ENCODE results near the gene TUBA4A. TPM values are rescaled to one million over a fixed set of nuclear protein-coding genes. Genes with fewer than 3 reads are reported as not detected.

TUBA4A gene
- total RNA-seq, 1 experiment from 2014 or later = 40.8 TPM

- TF ChIP-seq PRDM15 (CRISPR knock-in tag; IDR thresholded peaks at IDR 0.05) (no peak), E2F4 (CRISPR knock-in tag; IDR thresholded peaks at IDR 0.05; ENCODE audit: borderline replicate concordance, low read depth) (no peak), HMGXB4 (CRISPR knock-in tag; IDR thresholded peaks at IDR 0.05) (no peak), RELA (CRISPR knock-in tag; IDR thresholded peaks at IDR 0.05; ENCODE audit: borderline replicate concordance) (peak; percentile 13; the same call in 1 of the 2 replicates), CDX4 (CRISPR knock-in tag; IDR thresholded peaks at IDR 0.05; ENCODE audit: borderline replicate concordance) (no peak), CREM (CRISPR knock-in tag; IDR thresholded peaks at IDR 0.05) (no peak), SOX15 (CRISPR knock-in tag; IDR thresholded peaks at IDR 0.05) (no peak), SMAD4 (CRISPR knock-in tag; IDR thresholded peaks at IDR 0.05) (no peak), GABPB1 (CRISPR knock-in tag; IDR thresholded peaks at IDR 0.05) (no peak), SP1 (CRISPR knock-in tag; conservative IDR thresholded peaks at IDR 0.05) (no peak), TEAD4 (CRISPR knock-in tag; IDR thresholded peaks at IDR 0.05) (peak; percentile 7; the same call in 1 of the 2 replicates), ATF6 (CRISPR knock-in tag; IDR thresholded peaks at IDR 0.05) (no peak), FOXK1 (CRISPR knock-in tag; IDR thresholded peaks at IDR 0.05) (no peak; the same call in 1 of the 2 replicates), AFF4 (CRISPR knock-in tag; IDR thresholded peaks at IDR 0.05; ENCODE audit: borderline replicate concordance) (no peak), ARID4B (CRISPR knock-in tag; IDR thresholded peaks at IDR 0.05; ENCODE audit: borderline replicate concordance) (no peak; the same call in 1 of the 2 replicates), ZNF532 (CRISPR knock-in tag; IDR thresholded peaks at IDR 0.05; ENCODE audit: borderline replicate concordance) (no peak)
These were observed 35.4 kb downstream of the TUBA4A start (continued) for GRCh38 chr2:219218217-219218731.

All from WTC11 (cell line).